Activated T-helper 17 cell treated with anti-CD3 and anti-CD28 coated beads, Interleukin-2, amount 50 U/mL, for 72 hours (primary cell): ENCODE results near the gene CCDC158. TPM values are rescaled to one million over a fixed set of nuclear protein-coding genes. Genes with fewer than 3 reads are reported as not detected.

Source experiments
- ATAC-seq: fragments of 150-1000 bp; cut with Tn5 transposase; replicated peaks from 2 replicates; pipeline ENCODE4 v1.10.0; 2021; ENCODE audit warnings: mild to moderate bottlenecking, moderate library complexity
- H3K27ac Mint-ChIP-seq: one replicate; pipeline ENCODE4 v1.8.0; 2022; ENCODE audit warnings: mixed read lengths
- H3K27me3 Mint-ChIP-seq: one replicate; pipeline ENCODE4 v1.8.0; 2022; ENCODE audit warnings: mixed read lengths
- H3K36me3 Mint-ChIP-seq: one replicate; pipeline ENCODE4 v1.8.0; 2022; ENCODE audit warnings: low read depth, mild to moderate bottlenecking, mixed read lengths
- H3K4me1 Mint-ChIP-seq: one replicate; pipeline ENCODE4 v1.8.0; 2022; ENCODE audit warnings: mixed read lengths
- H3K4me3 Mint-ChIP-seq: one replicate; pipeline ENCODE4 v1.8.0; 2022; ENCODE audit warnings: mild to moderate bottlenecking, mixed read lengths
- H3K9me3 Mint-ChIP-seq: one replicate; pipeline ENCODE4 v1.8.0; 2022; ENCODE audit warnings: mixed read lengths
- total RNA-seq, 2 donors: library from RNA; stranded (reverse); gene quantifications; one replicate each; pipeline ENCODE4 v1.2.3, GENCODE V29; 2022

CCDC158 gene
- total RNA-seq, 2 donors from 2014 or later: not detected

DNA sequence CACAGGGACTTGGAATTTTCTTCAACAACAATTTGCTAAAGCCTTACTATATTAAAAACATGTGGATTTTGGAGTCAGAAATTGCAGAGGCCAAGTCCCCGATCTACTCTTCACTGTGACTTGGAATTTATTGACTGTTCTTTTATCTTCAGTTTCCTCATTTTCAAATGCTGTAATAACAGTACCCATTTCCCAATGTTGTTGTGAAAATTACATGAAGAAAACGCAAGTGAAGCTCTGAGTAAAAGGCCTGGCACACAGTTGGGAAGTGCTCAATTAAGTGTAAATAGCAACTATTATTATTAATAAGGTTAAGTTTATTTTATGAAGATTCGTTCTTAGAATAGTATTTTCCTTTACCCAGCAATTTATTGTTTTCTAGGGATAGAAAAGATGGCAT is 98.7 kb downstream of the CCDC158 start:
- Mint-ChIP-seq H3K27ac (no peak overlapping the region), H3K36me3 (no peaks in the 10 kb centered on the region), H3K9me3 (peaks cover 19% of the 10 kb centered on the region), H3K27me3 (peaks cover 13% of the 10 kb centered on the region), H3K4me1 (no peaks in the 10 kb centered on the region), H3K4me3 (no peak overlapping the region)
- ATAC-seq: no peak

DNA sequence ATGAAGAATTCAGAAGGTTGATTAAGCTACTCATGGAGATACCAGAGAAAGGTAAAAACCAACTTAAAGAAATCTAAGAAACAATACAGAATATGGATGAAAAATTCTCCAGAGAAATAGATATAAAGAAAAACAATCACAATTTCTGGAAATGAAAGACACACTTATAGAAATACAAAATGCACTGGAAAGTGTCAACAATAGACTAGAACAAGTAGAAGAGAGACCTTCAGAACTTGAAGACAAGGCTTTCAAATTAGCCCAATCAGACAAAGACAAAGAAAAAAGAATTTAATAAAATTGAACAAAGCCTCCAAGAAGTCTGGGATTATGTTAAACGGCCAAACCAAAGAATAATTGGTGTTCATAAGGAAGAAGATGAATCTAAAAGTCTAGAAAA is 104.8 kb downstream of the CCDC158 start:
- no peaks in the 10 kb centered on the region for H3K36me3 Mint-ChIP-seq
- no peaks in the 10 kb centered on the region for H3K4me1 Mint-ChIP-seq
- no peak for ATAC-seq
- no peak overlapping the region for H3K27ac Mint-ChIP-seq
- H3K4me3 Mint-ChIP-seq: no peak overlapping the region
- H3K27me3 Mint-ChIP-seq: peaks cover 22% of the 10 kb centered on the region
- H3K9me3 Mint-ChIP-seq: peaks cover 25% of the 10 kb centered on the region

DNA sequence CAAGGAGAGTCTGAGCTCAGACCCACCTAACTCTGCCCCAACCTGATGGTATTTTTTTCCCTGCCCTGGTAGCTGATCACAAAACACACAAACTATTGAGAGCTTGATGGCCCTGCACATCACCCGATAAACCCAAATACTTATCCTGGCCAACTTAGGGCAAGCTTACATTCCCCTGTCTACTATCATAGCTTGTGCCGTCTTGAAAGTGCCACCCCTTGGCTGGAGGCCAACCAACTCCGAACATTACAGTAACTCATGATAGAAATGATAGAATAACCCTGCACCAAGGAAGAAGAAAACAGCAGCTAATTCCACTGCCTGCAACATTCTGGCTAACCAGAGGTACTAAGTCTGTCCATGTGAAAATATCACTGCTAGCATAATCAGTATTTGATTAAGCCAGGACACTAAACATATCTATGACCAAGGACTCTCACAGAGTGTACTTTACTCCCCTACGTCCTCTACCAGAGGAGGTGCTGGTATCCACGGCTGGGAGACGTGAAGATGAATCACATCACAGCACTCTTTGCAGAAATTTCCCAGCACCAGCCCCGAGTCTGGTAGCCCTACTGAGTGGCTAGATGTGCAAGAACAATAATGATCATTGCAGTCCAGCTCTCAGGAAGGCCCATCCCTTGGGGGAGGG is 105.5 kb downstream of the CCDC158 start:
- peaks cover 21% of the 10 kb centered on the region for H3K9me3 Mint-ChIP-seq
- H3K27ac Mint-ChIP-seq: no peak overlapping the region
- no peak overlapping the region for H3K4me3 Mint-ChIP-seq
- ATAC-seq: no peak
- peaks cover 17% of the 10 kb centered on the region for H3K27me3 Mint-ChIP-seq
- H3K36me3 Mint-ChIP-seq: no peaks in the 10 kb centered on the region
- H3K4me1 Mint-ChIP-seq: no peaks in the 10 kb centered on the region

DNA sequence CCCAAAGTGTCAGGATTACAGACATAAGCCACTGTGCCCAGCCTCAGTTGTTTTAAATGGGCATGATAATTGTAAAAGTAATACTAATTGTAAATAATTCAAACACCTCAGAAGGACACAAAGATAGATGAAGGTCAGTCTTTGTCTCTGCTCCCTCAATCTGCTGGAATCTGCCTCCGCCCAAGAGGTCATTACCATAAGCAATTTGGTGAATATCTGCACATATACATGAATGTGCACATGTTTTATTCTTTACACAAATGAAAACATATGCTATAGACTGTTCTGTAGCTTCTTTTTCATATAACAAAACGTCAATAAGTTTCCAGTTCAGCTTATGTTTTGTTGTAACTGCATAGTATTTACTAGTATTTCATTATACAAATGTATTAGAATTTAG is 107.4 kb downstream of the CCDC158 start:
- Mint-ChIP-seq H3K27ac (no peak overlapping the region), H3K4me1 (no peaks in the 10 kb centered on the region), H3K36me3 (no peaks in the 10 kb centered on the region), H3K4me3 (no peak overlapping the region), H3K9me3 (peaks cover 18% of the 10 kb centered on the region), H3K27me3 (peaks cover 16% of the 10 kb centered on the region)
- ATAC-seq: no peak

DNA sequence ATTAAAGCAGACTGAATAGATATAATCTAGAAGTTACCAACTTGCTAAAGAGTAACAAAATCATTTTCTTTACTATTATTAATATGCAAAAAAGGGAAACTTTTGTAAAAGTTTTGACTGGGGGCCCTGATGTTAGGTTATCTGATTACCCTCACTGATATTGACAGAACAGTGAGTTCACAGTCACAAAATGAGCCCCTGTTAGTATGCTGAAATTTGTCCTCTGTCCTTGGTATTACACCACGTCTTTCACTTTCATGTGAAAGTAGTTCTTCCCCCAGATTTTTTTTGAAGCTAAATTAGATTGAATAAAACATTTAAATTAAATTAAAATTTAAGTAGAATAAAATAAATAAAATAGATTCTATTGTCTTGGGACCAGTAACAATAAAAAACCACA is 108.5 kb downstream of the CCDC158 start:
- peaks cover 11% of the 10 kb centered on the region for H3K27me3 Mint-ChIP-seq
- H3K36me3 Mint-ChIP-seq: no peaks in the 10 kb centered on the region
- H3K27ac Mint-ChIP-seq: no peak overlapping the region
- peaks cover 13% of the 10 kb centered on the region for H3K9me3 Mint-ChIP-seq
- no peak for ATAC-seq
- no peaks in the 10 kb centered on the region for H3K4me1 Mint-ChIP-seq
- H3K4me3 Mint-ChIP-seq: no peak overlapping the region

DNA sequence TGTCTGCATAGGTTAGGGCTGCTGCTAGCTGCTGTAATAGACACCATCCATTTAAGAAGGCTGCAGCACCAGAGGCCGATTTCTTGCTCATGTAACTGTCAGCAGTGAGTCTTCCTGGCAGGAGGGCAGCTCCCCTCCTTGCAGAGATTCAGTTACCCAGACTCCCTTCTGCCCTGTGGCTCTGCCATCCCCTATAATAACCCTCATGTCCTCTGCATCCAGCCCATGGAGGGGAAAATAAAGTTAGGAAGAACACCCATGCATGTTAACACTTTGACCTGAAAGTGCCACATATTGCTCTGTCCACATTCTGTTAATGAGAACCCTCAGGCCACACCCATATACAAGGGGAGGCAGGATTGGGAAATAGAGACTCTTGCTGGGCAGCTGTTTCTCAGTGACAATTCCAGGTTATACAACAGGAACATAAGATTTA is 109.0 kb downstream of the CCDC158 start:
- no peak for ATAC-seq
- Mint-ChIP-seq H3K9me3 (peaks cover 9% of the 10 kb centered on the region), H3K27ac (no peak overlapping the region), H3K27me3 (peaks cover 6% of the 10 kb centered on the region), H3K4me1 (no peaks in the 10 kb centered on the region), H3K4me3 (no peak overlapping the region), H3K36me3 (no peaks in the 10 kb centered on the region)

DNA sequence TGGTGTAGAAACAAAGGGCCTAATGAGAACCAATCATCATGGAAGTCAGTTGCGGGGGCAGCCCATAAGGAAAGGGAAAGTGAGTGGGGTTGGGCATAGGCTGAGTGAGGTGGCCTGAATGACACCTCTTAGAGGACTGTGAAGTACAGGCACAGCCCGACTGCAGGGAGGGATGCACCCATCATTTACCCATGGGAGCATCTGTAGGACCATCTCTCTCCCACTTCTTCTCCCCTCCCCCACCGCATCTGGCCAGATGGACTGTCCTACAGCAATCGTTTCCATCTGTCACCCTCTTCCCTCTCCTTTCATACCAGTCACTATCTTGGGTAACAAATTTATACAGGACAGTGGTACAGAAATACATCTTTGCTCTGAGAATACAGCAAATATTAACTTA is 110.3 kb downstream of the CCDC158 start:
- Mint-ChIP-seq H3K36me3 (no peaks in the 10 kb centered on the region), H3K4me1 (no peaks in the 10 kb centered on the region)

DNA sequence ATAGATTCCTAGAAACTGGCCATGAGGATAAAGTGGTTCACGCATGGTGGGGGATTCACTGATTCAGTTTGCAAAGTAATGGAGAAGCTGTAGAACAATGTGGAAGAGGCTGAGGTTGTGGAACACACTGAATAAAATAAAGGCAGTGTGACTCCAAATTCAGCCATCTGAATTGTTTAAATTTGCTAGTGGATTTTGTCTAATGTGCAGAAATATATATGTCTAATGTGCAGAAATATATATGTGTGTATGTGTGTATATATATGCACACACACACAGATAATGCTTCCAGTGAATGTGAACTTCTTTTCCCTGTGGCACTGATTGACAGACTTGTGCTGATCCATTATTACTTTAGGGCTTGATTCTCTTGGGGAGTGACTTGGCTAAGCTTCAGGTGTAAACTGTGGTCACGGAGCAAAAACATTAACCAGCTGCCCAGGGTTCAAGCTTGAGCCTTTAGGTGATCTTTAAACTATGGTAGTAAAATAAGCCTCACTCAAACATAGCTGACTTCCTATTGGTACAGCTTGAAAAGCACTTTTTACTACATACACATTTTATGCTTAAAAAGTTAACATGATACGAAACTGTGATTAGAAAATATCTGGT is 110.9 kb downstream of the CCDC158 start:
- Mint-ChIP-seq H3K4me1 (peaks cover 6% of the 10 kb centered on the region), H3K27ac (no peak overlapping the region), H3K4me3 (no peak overlapping the region), H3K27me3 (no peaks in the 10 kb centered on the region), H3K9me3 (no peaks in the 10 kb centered on the region), H3K36me3 (no peaks in the 10 kb centered on the region)
- ATAC-seq: no peak

More for the DNA sequence above, 110.3 kb downstream of the CCDC158 start:
- H3K9me3 Mint-ChIP-seq: no peaks in the 10 kb centered on the region
- no peak overlapping the region for H3K4me3 Mint-ChIP-seq
- no peaks in the 10 kb centered on the region for H3K27me3 Mint-ChIP-seq
- no peak for ATAC-seq
- no peak overlapping the region for H3K27ac Mint-ChIP-seq

DNA sequence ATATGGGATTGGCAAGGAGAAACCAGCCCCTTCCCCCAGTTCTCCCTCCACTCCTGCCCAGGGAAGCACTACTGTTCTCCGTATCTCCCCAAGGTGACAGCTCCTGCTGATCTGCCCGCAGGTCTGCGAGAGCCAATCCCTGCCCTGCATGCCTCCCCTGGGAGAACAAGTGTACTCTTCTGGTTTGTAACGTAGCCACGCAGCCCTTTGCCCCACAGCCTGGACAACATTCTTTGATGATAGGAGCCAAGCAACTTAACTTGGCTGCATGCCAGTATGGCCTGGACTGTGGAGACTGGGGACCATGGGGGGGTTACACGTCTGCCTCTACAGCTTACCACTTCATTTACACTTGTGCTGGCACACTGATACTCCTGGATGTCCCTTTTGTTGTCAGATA is 112.4 kb downstream of the CCDC158 start:
- Mint-ChIP-seq H3K27me3 (peaks cover 4% of the 10 kb centered on the region), H3K9me3 (no peaks in the 10 kb centered on the region), H3K4me1 (peaks cover 11% of the 10 kb centered on the region), H3K27ac (no peak overlapping the region), H3K4me3 (no peak overlapping the region), H3K36me3 (no peaks in the 10 kb centered on the region)
- ATAC-seq: no peak

DNA sequence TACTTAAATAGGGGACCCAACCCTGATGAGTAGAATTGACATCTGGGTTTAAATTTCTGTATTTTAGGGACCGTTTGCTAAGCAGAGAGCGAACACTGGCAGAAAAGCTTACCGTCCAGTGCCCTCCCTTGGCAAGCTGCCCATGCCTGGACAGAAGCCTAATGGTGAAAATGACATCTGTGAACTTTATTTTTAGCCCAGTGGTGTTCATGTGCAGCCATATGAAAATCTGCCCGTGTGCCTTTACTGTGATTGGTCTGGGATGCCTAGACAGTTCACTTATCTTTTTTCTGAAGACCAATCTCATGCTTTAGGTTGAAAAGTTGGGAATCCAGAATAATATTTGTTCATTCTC is 113.3 kb downstream of the CCDC158 start:
- no peak for ATAC-seq
- Mint-ChIP-seq H3K4me1 (peaks cover 11% of the 10 kb centered on the region), H3K36me3 (no peaks in the 10 kb centered on the region), H3K27ac (no peak overlapping the region), H3K9me3 (no peaks in the 10 kb centered on the region), H3K27me3 (peaks cover 4% of the 10 kb centered on the region), H3K4me3 (peak overlapping the region; percentile 64)

DNA sequence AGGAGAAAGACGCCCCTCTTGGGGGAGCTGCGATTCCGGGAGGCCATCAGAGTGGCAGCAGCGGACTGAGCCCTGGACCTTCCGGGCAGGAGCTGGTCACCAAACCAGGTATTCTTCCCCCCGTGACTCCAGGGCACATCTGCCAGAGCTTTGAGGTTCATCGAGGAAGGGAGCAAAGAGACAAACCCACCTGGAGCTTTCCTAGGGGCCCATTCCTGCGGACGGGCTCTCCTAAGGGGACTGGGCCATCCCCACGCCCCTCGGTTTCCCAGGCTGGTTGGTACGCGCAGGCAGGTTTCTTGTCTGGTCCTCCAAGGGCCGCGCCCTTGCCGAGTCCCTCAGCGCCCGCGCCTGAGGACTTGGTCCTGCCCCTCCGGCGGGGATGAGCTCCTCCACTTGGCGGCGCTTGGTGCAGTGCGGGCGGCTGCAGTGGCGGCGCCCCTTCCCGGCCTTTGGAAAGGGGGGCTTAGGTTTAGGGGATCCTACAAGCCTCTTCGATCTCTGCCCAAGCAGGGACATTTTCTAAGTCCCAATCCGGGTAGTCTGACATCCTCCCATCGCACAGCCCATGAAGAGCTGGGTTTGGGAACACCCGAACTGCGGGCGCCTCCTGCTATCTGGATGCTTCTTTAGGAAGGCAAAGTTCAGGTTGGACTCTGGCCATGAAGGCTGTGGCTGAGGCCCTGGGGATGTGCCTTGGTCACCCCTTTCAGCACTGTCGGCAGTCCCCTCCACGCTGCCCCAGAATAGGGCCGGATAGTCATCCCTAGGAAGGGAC is 113.9 kb downstream of the CCDC158 start:
- Mint-ChIP-seq H3K27me3 (peaks cover 4% of the 10 kb centered on the region), H3K36me3 (no peaks in the 10 kb centered on the region), H3K27ac (no peak overlapping the region), H3K9me3 (no peaks in the 10 kb centered on the region), H3K4me1 (peaks cover 15% of the 10 kb centered on the region), H3K4me3 (peak overlapping the region; percentile 64)
- peak; percentile 35 for ATAC-seq

DNA sequence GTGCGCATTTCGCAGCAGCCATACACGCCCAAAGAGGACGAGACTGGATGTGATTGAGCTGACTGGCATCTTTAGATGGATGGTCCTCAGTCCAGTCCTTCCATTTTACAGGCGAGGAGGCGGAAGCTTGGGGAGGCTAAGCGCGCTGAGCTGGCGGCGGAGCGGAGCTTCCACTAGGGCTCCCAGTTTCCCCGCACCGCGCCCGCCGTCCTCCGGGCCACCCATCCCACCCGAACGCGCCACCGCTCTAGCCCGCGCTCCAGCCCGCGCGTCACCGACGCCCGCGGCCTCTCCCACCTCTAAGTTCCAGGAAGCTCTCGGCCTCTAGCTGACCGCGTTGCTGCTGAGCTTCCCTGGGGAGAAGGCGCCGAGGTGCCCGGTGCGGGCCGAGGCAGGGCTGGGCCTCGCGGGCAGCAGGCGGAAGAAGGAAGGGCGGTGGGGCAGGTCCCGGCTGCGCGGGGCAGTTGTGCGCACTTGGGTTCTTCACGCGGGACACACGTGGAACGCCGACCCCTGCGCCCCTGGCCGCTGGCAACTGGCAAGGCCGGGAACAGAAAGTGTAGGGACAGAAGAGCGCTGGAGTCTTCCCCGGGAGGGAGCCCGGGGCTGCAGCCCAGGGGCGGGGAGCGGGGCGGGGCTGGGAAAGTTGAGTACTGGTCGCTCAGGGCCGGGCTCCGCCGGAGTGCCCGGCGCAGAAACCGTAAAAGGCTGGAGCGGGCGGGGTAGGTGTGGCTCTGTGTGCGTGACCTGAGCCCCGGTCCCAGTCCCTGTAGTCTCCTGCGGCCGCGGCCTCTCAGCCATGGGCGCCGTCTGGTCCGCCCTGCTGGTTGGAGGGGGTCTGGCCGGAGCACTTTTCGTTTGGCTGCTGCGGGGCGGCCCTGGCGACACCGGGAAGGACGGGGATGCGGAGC is 114.7 kb downstream of the CCDC158 start, which contains the start of gene STBD1:
Gene STBD1, plus strand, starts transcription at position 763 of the 911 bp plus-strand sequence. Its CDS starts 37 bp downstream, at position 800.
- Mint-ChIP-seq H3K27ac (peak within 1 kb of the TSS; percentile 35), H3K27me3 (peaks cover 4% of the 10 kb centered on the region), H3K9me3 (no peaks in the 10 kb centered on the region), H3K36me3 (no peaks in the 10 kb centered on the region), H3K4me1 (peaks cover 20% of the 10 kb centered on the region), H3K4me3 (peak within 1 kb of the TSS; percentile 64)
- peak; percentile 48 for ATAC-seq

DNA sequence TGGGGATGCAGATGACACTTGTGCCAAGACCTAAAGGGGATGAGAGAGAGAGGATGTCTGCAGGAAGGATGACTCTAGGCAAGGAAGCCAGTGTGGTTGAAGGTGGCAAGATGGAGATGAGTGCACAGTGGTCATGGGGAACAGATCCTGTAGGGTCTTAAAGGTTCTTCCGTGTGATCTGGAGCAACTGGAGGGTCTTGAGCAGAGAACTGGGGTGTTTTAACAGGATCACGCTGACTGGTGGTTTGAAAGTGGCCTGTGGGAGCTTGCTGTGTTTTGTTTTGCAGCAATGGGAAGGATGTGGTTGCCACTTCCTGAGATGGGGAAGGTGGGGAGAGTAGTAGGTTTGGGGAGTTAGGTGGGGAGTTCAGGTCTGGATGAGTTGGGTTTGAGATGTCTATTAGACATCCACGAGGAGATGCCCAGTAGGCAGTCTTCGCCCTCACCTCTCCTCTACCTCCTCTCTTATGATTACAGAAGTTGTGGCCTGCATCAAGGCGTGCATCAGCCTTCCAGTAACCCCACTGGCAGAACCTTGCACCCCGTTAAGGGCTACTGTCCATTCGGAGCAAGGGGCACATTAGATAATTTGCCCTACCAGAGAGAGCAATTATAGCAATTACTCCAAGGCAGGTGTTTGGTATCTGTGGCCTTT is 115.8 kb downstream of the CCDC158 start:
- Mint-ChIP-seq H3K9me3 (peaks cover 5% of the 10 kb centered on the region), H3K27ac (peak overlapping the region; percentile 35), H3K27me3 (peaks cover 4% of the 10 kb centered on the region), H3K4me3 (peak overlapping the region; percentile 64), H3K4me1 (peaks cover 26% of the 10 kb centered on the region), H3K36me3 (no peaks in the 10 kb centered on the region)
- ATAC-seq: peak; percentile 49
